HEK293 (cell line): ENCODE data around the gene FXYD4.

ENCODE experiments used
- CTCF ChIA-PET: fragments of 350-600 bp; formaldehyde crosslinking; extraction: SDS; loops from one replicate; lab custom pipeline; 2021; ENCODE audit warnings: antibody characterized with exemption; lab: Yijun Ruan, JAX
- POLR2A ChIA-PET: fragments of 300-600 bp; formaldehyde crosslinking; extraction: SDS; loops from one replicate; lab custom pipeline; 2020; ENCODE audit warnings: antibody characterized with exemption, inconsistent platforms; lab: Yijun Ruan, JAX
- H3K27ac ChIP-seq: fragments of 200-500 bp; sonication (Bioruptor generic); 2 replicates; pipeline ENCODE4 v1.5.1; 2014; ENCODE audit warnings: low read depth, low read length, control low read depth, inconsistent platforms; ENCODE audit errors: extremely low read depth
- H3K36me3 ChIP-seq, 2 experiments: fragments of 200-500 bp in 1 of 2; sonication (Bioruptor generic) in 1 of 2; 1 replicate in 1 of 2; 2 replicates in 1 of 2; pipeline ENCODE4 v1.5.1; 2014 to 2017; ENCODE audit warnings: inconsistent platforms in 2 of 2, low read length in 2 of 2; ENCODE audit not compliant: control insufficient read depth in 2 of 2, insufficient read depth in 1 of 2
- H3K4me1 ChIP-seq: fragments of 200-500 bp; sonication (Bioruptor generic); 2 replicates; pipeline ENCODE4 v1.5.1; 2014; ENCODE audit warnings: mild to moderate bottlenecking, low read length, inconsistent platforms; ENCODE audit not compliant: control insufficient read depth, insufficient read depth
- H3K4me3 ChIP-seq: 2 replicates; pipeline ENCODE4 v1.5.1; 2011; ENCODE audit warnings: low read depth, mild to moderate bottlenecking, control low read depth, low read length, moderate library complexity
- H3K9me3 ChIP-seq: fragments of 200-500 bp; sonication (Bioruptor generic); 2 replicates; pipeline ENCODE4 v1.5.1; 2014; ENCODE audit warnings: low read depth, low read length, inconsistent platforms; ENCODE audit not compliant: control insufficient read depth, insufficient read depth
- EGR2 ChIP-seq: fragments of 450-650 bp; formaldehyde crosslinking; IDR thresholded peaks from 2 replicates; pipeline ENCODE4 v1.5.1; 2016; ENCODE audit warnings: low read depth, missing biosample characterization, missing genetic modification characterization
- GLI4 ChIP-seq: fragments of 450-650 bp; formaldehyde crosslinking; IDR thresholded peaks from 2 replicates; pipeline ENCODE4 v1.5.1; 2016; ENCODE audit warnings: missing biosample characterization, missing genetic modification characterization
- GLIS2 ChIP-seq: fragments of 450-650 bp; formaldehyde crosslinking; IDR thresholded peaks from 2 replicates; pipeline ENCODE4 v1.5.1; 2016; ENCODE audit warnings: missing biosample characterization, missing genetic modification characterization
- HIC1 ChIP-seq: fragments of 450-650 bp; formaldehyde crosslinking; IDR thresholded peaks from 2 replicates; pipeline ENCODE4 v1.5.1; 2016; ENCODE audit warnings: missing biosample characterization, missing genetic modification characterization
- KLF9 ChIP-seq: fragments of 450-650 bp; formaldehyde crosslinking; IDR thresholded peaks from 2 replicates; pipeline ENCODE4 v1.5.1; 2016; ENCODE audit warnings: missing biosample characterization, missing genetic modification characterization, low read depth
- PRDM10 ChIP-seq: fragments of 450-650 bp; formaldehyde crosslinking; IDR thresholded peaks from 2 replicates; pipeline ENCODE4 v1.5.1; 2016; ENCODE audit warnings: missing biosample characterization, missing genetic modification characterization
- SP7 ChIP-seq: fragments of 450-650 bp; formaldehyde crosslinking; IDR thresholded peaks from 2 replicates; pipeline ENCODE4 v1.5.1; 2016; ENCODE audit warnings: missing biosample characterization, missing genetic modification characterization
- ZEB2 ChIP-seq: fragments of 450-650 bp; formaldehyde crosslinking; IDR thresholded peaks from 2 replicates; pipeline ENCODE4 v1.5.1; 2016; ENCODE audit warnings: missing biosample characterization, missing genetic modification characterization
- ZFHX2 ChIP-seq: fragments of 450-650 bp; formaldehyde crosslinking; conservative IDR thresholded peaks from 2 replicates; pipeline ENCODE4 v1.5.1; 2016; ENCODE audit warnings: missing biosample characterization, missing genetic modification characterization
- ZNF2 ChIP-seq: fragments of 450-650 bp; formaldehyde crosslinking; IDR thresholded peaks from 2 replicates; pipeline ENCODE4 v1.5.1; 2016; ENCODE audit warnings: missing biosample characterization, missing genetic modification characterization
- ZNF214 ChIP-seq: fragments of 450-650 bp; formaldehyde crosslinking; IDR thresholded peaks from 2 replicates; pipeline ENCODE4 v1.5.1; 2017; ENCODE audit warnings: missing biosample characterization, mild to moderate bottlenecking, missing genetic modification characterization, borderline replicate concordance
- ZNF585B ChIP-seq: fragments of 450-650 bp; formaldehyde crosslinking; IDR thresholded peaks from 2 replicates; pipeline ENCODE4 v1.5.1; 2016; ENCODE audit warnings: missing biosample characterization, missing genetic modification characterization
- ZNF677 ChIP-seq: fragments of 450-650 bp; IDR thresholded peaks from 2 replicates; pipeline ENCODE4 v1.5.0; 2018; ENCODE audit warnings: missing biosample characterization, mild to moderate bottlenecking, missing genetic modification characterization, moderate library complexity
- TF ChIP-seq, protein P1 (sequence below): fragments of 450-650 bp; formaldehyde crosslinking; IDR thresholded peaks from 2 replicates; pipeline ENCODE4 v1.5.1; 2017; ENCODE audit warnings: missing biosample characterization, missing genetic modification characterization
- TF ChIP-seq, protein P2 (sequence below): fragments of 450-650 bp; formaldehyde crosslinking; IDR thresholded peaks from 2 replicates; pipeline ENCODE4 v1.5.1; 2017; ENCODE audit warnings: missing biosample characterization, missing genetic modification characterization
- TF ChIP-seq, protein P3 (sequence below): fragments of 450-650 bp; IDR thresholded peaks from 2 replicates; pipeline ENCODE4 v1.5.1; 2018; ENCODE audit warnings: missing biosample characterization, missing genetic modification characterization

Gene FXYD4

DNA sequence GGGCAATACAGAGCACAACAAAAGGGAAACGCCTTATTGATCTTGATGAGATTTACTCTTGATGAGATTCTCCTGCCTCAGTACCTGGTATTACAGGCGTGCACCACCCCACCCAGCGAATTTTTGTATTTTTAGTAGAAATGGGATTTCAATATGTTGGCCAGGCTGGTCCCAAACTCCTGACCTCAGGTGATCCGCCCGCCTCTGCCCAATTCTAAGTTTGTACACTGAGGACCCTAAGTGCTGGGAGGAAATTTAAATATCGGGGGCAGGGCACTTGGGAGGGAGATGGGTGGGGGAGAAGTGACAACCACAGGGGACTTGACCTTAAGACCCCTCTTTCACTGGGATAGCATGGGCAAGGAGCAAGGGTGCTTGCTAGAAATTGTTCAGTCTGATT lies 23.4 kb downstream of the FXYD4 start (continued):
- TF ChIP-seq, protein P1, sequence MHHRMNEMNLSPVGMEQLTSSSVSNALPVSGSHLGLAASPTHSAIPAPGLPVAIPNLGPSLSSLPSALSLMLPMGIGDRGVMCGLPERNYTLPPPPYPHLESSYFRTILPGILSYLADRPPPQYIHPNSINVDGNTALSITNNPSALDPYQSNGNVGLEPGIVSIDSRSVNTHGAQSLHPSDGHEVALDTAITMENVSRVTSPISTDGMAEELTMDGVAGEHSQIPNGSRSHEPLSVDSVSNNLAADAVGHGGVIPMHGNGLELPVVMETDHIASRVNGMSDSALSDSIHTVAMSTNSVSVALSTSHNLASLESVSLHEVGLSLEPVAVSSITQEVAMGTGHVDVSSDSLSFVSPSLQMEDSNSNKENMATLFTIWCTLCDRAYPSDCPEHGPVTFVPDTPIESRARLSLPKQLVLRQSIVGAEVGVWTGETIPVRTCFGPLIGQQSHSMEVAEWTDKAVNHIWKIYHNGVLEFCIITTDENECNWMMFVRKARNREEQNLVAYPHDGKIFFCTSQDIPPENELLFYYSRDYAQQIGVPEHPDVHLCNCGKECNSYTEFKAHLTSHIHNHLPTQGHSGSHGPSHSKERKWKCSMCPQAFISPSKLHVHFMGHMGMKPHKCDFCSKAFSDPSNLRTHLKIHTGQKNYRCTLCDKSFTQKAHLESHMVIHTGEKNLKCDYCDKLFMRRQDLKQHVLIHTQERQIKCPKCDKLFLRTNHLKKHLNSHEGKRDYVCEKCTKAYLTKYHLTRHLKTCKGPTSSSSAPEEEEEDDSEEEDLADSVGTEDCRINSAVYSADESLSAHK = no peak

- TF ChIP-seq, protein P1 = peak; percentile 52; the same call in 1 of the 2 replicates
- TF ChIP-seq, protein P2, sequence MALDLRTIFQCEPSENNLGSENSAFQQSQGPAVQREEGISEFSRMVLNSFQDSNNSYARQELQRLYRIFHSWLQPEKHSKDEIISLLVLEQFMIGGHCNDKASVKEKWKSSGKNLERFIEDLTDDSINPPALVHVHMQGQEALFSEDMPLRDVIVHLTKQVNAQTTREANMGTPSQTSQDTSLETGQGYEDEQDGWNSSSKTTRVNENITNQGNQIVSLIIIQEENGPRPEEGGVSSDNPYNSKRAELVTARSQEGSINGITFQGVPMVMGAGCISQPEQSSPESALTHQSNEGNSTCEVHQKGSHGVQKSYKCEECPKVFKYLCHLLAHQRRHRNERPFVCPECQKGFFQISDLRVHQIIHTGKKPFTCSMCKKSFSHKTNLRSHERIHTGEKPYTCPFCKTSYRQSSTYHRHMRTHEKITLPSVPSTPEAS (tag by site-specific recombination) = no peak
- TF ChIP-seq SP7 (tag by site-specific recombination) (no peak), HIC1 (tag by site-specific recombination) (peak; percentile 10; the same call in 1 of the 2 replicates), KLF9 (tag by site-specific recombination) (no peak), GLIS2 (tag by site-specific recombination) (peak; percentile 55), GLI4 (no peak), ZNF585B (no peak), EGR2 (tag by site-specific recombination) (peak; percentile 61), ZNF677 (tag by site-specific recombination) (0 out of 2 replicates have a peak, but pooled peaks have one; percentile 2), ZFHX2 (tag by site-specific recombination) (peak; percentile 66), ZNF214 (no peak), ZNF2 (no peak), ZEB2 (tag by site-specific recombination) (no peak), PRDM10 (peak; percentile 13; the same call in 1 of the 2 replicates)
- TF ChIP-seq, protein P3, sequence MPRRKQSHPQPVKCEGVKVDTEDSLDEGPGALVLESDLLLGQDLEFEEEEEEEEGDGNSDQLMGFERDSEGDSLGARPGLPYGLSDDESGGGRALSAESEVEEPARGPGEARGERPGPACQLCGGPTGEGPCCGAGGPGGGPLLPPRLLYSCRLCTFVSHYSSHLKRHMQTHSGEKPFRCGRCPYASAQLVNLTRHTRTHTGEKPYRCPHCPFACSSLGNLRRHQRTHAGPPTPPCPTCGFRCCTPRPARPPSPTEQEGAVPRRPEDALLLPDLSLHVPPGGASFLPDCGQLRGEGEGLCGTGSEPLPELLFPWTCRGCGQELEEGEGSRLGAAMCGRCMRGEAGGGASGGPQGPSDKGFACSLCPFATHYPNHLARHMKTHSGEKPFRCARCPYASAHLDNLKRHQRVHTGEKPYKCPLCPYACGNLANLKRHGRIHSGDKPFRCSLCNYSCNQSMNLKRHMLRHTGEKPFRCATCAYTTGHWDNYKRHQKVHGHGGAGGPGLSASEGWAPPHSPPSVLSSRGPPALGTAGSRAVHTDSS (tag by site-specific recombination) = peak; percentile 41; the same call in 1 of the 2 replicates
- ChIA-PET CTCF (interaction anchor here (0.8 to 1.3 kb wide), 2 partner anchors 10 to 19 kb away, joined by 3 to 4 read pairs; no protein-coding TSS in a partner anchor), POLR2A (interaction anchor here (0.6 to 2.5 kb wide), 5 partner anchors 10 to 63 kb away, joined by 6 to 29 read pairs (median 8); partner anchors contain the start of gene HNRNPF)
- Histone ChIP-seq H3K9me3 (no peaks in the 10 kb centered on the region), H3K4me3 (peak overlapping the region; percentile 58), H3K4me1 (no peaks in the 10 kb centered on the region; the same call in 1 of the 2 replicates), H3K27ac (peak overlapping the region; percentile 99), H3K36me3 (peaks cover 30 to 67% of the 10 kb centered on the region in 2 experiments)
These were observed 24.2 kb downstream of the FXYD4 start for GRCh38 chr10:43395571-43396060.
